ENCODE data around the gene DOCK3. TPM values are rescaled to one million over a fixed set of nuclear protein-coding genes. Genes with fewer than 3 reads are reported as not detected.

Gene DOCK3
- total RNA-seq, 4 donors from 2014 or later: 2.1 to 8.6 (median 2.9) TPM

GRCh38 chr3:51044982-51045381 lies 370.3 kb downstream of the DOCK3 start:
- no peak overlapping the region for H3K27ac ChIP-seq
- no peaks in the 10 kb centered on the region for H3K4me1 ChIP-seq
- no peak for DNase-seq (ENCODE audit: low spot score in 2 of 2)
- TF ChIP-seq POLR2A (IDR thresholded peaks at IDR 0.05) (no peak), EP300 (IDR thresholded peaks at IDR 0.05) (no peak), CTCF (IDR thresholded peaks at IDR 0.05) (no peak), POLR2AphosphoS5 (IDR thresholded peaks at IDR 0.05) (no peak)
- no peaks in the 10 kb centered on the region for H3K27me3 ChIP-seq
- WGBS: 88% methylated on average over 1 of the region's 1 CpG
- H3K9me3 ChIP-seq: no peaks in the 10 kb centered on the region
- H3K4me3 ChIP-seq: no peak overlapping the region
- no peaks in the 10 kb centered on the region for H3K36me3 ChIP-seq

DNA sequence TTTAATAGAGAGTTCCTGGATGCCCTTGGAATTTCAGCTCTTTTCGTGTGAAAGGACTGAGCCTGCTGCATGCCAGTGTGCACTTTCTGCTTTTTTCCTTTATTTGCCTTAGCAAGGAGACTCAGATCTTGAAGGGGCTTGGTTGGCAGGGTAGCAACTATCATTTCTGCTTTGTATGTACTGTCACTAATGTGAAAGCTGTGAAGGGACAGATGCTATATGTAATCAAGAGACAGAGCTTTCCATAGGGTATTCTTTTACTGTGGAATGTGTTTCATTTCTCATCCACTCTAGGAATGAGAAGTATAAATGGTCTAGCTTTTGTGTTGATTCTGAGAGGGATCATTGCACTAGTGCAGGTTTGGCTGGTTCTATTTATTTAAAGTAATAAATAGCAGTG lies 377.8 kb downstream of the DOCK3 start:
- no peak for DNase-seq (ENCODE audit: low spot score in 2 of 2)
- H3K36me3 ChIP-seq: no peaks in the 10 kb centered on the region
- no peak overlapping the region for H3K27ac ChIP-seq
- TF ChIP-seq EP300 (IDR thresholded peaks at IDR 0.05) (no peak), POLR2A (IDR thresholded peaks at IDR 0.05) (no peak), POLR2AphosphoS5 (IDR thresholded peaks at IDR 0.05) (no peak), CTCF (IDR thresholded peaks at IDR 0.05) (no peak)
- H3K4me3 ChIP-seq: no peak overlapping the region
- H3K27me3 ChIP-seq: no peaks in the 10 kb centered on the region
- H3K9me3 ChIP-seq: no peaks in the 10 kb centered on the region
- WGBS: 76% methylated on average over 1 of the region's 1 CpG
- H3K4me1 ChIP-seq: peaks cover 3% of the 10 kb centered on the region

DNA sequence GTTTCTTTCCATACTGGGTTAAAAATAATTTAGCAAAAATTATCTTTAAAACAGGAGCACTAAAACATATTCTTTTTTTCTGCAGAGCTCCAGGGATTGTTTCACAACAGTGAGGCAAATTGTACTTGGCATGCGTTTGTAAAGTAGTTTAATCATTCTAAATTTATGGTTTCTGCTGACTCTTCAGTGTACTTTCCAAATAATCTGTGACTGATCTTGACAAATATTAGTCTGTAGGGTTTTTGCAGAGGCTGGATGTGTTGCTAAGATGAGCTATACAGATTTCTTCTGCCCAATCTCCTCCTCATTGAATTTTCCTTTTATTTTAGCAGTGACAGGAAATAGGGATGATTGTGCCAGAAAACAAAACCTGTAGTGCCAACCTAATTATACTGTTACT lies 382.4 kb downstream of the DOCK3 start:
- no peak for TF ChIP-seq EP300 (IDR thresholded peaks at IDR 0.05)
- TF ChIP-seq POLR2A (IDR thresholded peaks at IDR 0.05): no peak
- no peak for TF ChIP-seq CTCF (IDR thresholded peaks at IDR 0.05)
- no peak for TF ChIP-seq POLR2AphosphoS5 (IDR thresholded peaks at IDR 0.05)
- Histone ChIP-seq H3K4me3 (no peak overlapping the region), H3K9me3 (no peaks in the 10 kb centered on the region), H3K27ac (no peak overlapping the region), H3K36me3 (no peaks in the 10 kb centered on the region), H3K27me3 (no peaks in the 10 kb centered on the region), H3K4me1 (peaks cover 3% of the 10 kb centered on the region)
- 26% methylated on average over 1 of the region's 1 CpG for WGBS
- DNase-seq (ENCODE audit: low spot score in 2 of 2): no peak

GRCh38 chr3:51063053-51063452 lies 388.3 kb downstream of the DOCK3 start:
- WGBS: 44% methylated on average over 1 of the region's 1 CpG
- no peaks in the 10 kb centered on the region for H3K36me3 ChIP-seq
- no peaks in the 10 kb centered on the region for H3K27me3 ChIP-seq
- H3K4me3 ChIP-seq: no peak overlapping the region
- no peaks in the 10 kb centered on the region for H3K9me3 ChIP-seq
- DNase-seq (ENCODE audit: low spot score in 2 of 2): no peak
- TF ChIP-seq CTCF (IDR thresholded peaks at IDR 0.05) (no peak), EP300 (IDR thresholded peaks at IDR 0.05) (no peak), POLR2A (IDR thresholded peaks at IDR 0.05) (no peak), POLR2AphosphoS5 (IDR thresholded peaks at IDR 0.05) (no peak)
- H3K4me1 ChIP-seq: no peaks in the 10 kb centered on the region
- H3K27ac ChIP-seq: no peak overlapping the region

DNA sequence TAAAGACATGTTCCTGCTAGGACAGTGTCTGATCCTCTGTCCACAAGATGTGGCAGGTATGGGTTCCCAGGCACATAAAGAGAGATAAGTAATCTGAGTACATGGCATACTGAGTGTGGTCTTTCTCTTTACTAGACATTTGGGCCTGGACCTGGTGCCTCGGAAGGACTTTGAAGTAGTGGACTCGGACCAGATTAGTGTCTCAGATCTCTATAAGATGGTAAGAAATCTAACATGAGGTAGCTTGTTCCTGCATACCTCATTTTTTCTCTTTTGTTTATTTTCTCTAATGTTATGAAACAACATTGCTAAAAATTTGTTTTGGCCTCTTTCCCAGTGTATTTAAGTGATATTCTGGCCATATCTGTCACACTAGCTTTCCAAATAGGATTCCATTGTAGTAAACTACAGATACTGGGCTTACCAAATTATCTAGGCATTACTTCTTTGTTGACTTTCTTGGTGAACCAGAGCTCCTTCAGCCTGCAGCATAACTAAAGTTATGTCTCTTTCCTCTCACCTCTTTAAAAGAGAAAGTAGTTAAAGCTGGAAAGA lies 400.6 kb downstream of the DOCK3 start:
- Histone ChIP-seq H3K4me3 (no peak overlapping the region), H3K27me3 (no peaks in the 10 kb centered on the region), H3K27ac (no peak overlapping the region), H3K36me3 (no peaks in the 10 kb centered on the region), H3K9me3 (no peaks in the 10 kb centered on the region), H3K4me1 (no peaks in the 10 kb centered on the region)
- no peak for DNase-seq (ENCODE audit: low spot score in 2 of 2)
- TF ChIP-seq EP300 (IDR thresholded peaks at IDR 0.05): no peak
- no peak for TF ChIP-seq POLR2AphosphoS5 (IDR thresholded peaks at IDR 0.05)
- no peak for TF ChIP-seq CTCF (IDR thresholded peaks at IDR 0.05)
- no peak for TF ChIP-seq POLR2A (IDR thresholded peaks at IDR 0.05)
- 89% methylated on average over 2 of the region's 2 CpGs for WGBS
